Measurements from ENCODE around the gene TTC19.

DNA sequence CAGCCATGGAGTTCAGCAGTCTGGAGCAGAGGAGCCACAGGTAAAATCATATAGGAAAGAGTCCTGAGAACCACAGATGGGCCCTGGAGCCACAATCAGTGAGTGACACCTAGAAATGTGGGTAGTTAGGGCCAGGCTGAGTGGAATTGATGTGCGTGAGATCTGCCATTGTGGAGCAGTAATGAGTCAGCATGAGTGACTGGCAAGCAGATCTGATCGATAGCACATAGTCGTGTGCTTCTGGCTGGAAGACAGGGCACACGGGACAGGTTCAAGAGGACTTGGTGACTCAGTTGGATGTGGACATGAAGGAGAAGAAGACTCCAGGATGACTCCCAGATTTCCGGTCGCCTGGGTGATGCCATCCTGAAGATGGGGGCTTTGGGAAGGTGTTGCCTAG lies 42.4 kb upstream of the TTC19 start:
- no peak for TF ChIP-seq POLR2AphosphoS5 (IDR thresholded peaks at IDR 0.05)
- TF ChIP-seq, protein P1, sequence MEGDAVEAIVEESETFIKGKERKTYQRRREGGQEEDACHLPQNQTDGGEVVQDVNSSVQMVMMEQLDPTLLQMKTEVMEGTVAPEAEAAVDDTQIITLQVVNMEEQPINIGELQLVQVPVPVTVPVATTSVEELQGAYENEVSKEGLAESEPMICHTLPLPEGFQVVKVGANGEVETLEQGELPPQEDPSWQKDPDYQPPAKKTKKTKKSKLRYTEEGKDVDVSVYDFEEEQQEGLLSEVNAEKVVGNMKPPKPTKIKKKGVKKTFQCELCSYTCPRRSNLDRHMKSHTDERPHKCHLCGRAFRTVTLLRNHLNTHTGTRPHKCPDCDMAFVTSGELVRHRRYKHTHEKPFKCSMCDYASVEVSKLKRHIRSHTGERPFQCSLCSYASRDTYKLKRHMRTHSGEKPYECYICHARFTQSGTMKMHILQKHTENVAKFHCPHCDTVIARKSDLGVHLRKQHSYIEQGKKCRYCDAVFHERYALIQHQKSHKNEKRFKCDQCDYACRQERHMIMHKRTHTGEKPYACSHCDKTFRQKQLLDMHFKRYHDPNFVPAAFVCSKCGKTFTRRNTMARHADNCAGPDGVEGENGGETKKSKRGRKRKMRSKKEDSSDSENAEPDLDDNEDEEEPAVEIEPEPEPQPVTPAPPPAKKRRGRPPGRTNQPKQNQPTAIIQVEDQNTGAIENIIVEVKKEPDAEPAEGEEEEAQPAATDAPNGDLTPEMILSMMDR (IDR thresholded peaks at IDR 0.05) = no peak
- TF ChIP-seq POLR2A (IDR thresholded peaks at IDR 0.05) = no peak
- TF ChIP-seq EP300 (IDR thresholded peaks at IDR 0.05) = no peak
